HEK293 (cell line): Measurements from ENCODE around the gene RSRC1.

ENCODE experiments used
- CTCF ChIA-PET: fragments of 350-600 bp; formaldehyde crosslinking; extraction: SDS; loops from one replicate; lab custom pipeline; 2021; ENCODE audit warnings: antibody characterized with exemption; lab: Yijun Ruan, JAX
- POLR2A ChIA-PET: fragments of 300-600 bp; formaldehyde crosslinking; extraction: SDS; loops from one replicate; lab custom pipeline; 2020; ENCODE audit warnings: antibody characterized with exemption, inconsistent platforms; lab: Yijun Ruan, JAX
- H3K27ac ChIP-seq: fragments of 200-500 bp; sonication (Bioruptor generic); 2 replicates; pipeline ENCODE4 v1.5.1; 2014; ENCODE audit warnings: low read depth, low read length, control low read depth, inconsistent platforms; ENCODE audit errors: extremely low read depth
- H3K36me3 ChIP-seq, 2 experiments: fragments of 200-500 bp in 1 of 2; sonication (Bioruptor generic) in 1 of 2; 1 replicate in 1 of 2; 2 replicates in 1 of 2; pipeline ENCODE4 v1.5.1; 2014 to 2017; ENCODE audit warnings: inconsistent platforms in 2 of 2, low read length in 2 of 2; ENCODE audit not compliant: control insufficient read depth in 2 of 2, insufficient read depth in 1 of 2
- H3K4me1 ChIP-seq: fragments of 200-500 bp; sonication (Bioruptor generic); 2 replicates; pipeline ENCODE4 v1.5.1; 2014; ENCODE audit warnings: mild to moderate bottlenecking, low read length, inconsistent platforms; ENCODE audit not compliant: control insufficient read depth, insufficient read depth
- H3K4me3 ChIP-seq: 2 replicates; pipeline ENCODE4 v1.5.1; 2011; ENCODE audit warnings: low read depth, mild to moderate bottlenecking, control low read depth, low read length, moderate library complexity
- H3K9me3 ChIP-seq: fragments of 200-500 bp; sonication (Bioruptor generic); 2 replicates; pipeline ENCODE4 v1.5.1; 2014; ENCODE audit warnings: low read depth, low read length, inconsistent platforms; ENCODE audit not compliant: control insufficient read depth, insufficient read depth
- BCL6B ChIP-seq: fragments of 450-650 bp; formaldehyde crosslinking; IDR thresholded peaks from 2 replicates; pipeline ENCODE4 v1.5.1; 2017; ENCODE audit warnings: missing biosample characterization, missing genetic modification characterization
- IKZF3 ChIP-seq: fragments of 450-650 bp; IDR thresholded peaks from 2 replicates; pipeline ENCODE4 v1.5.0; 2018; ENCODE audit warnings: missing biosample characterization, mild to moderate bottlenecking, missing genetic modification characterization, moderate library complexity
- KLF16 ChIP-seq: fragments of 450-650 bp; formaldehyde crosslinking; IDR thresholded peaks from 2 replicates; pipeline ENCODE4 v1.5.1; 2017; ENCODE audit warnings: missing biosample characterization, missing genetic modification characterization
- PBX3 ChIP-seq: sonication (generic); formaldehyde crosslinking; IDR thresholded peaks from 2 replicates; pipeline ENCODE4 v1.8.1; 2022; ENCODE audit warnings: mild to moderate bottlenecking, moderate library complexity, missing genetic modification reagents
- RBAK ChIP-seq: fragments of 450-650 bp; formaldehyde crosslinking; IDR thresholded peaks from 2 replicates; pipeline ENCODE4 v1.5.1; 2016; ENCODE audit warnings: missing biosample characterization, missing genetic modification characterization
- SP7 ChIP-seq: fragments of 450-650 bp; formaldehyde crosslinking; IDR thresholded peaks from 2 replicates; pipeline ENCODE4 v1.5.1; 2016; ENCODE audit warnings: missing biosample characterization, missing genetic modification characterization
- ZBTB26 ChIP-seq: fragments of 450-650 bp; formaldehyde crosslinking; optimal IDR thresholded peaks from 2 replicates; pipeline ENCODE3; 2016; ENCODE audit warnings: missing biosample characterization, mild to moderate bottlenecking, missing genetic modification characterization
- ZBTB48 ChIP-seq: fragments of 450-650 bp; formaldehyde crosslinking; IDR thresholded peaks from 2 replicates; pipeline ENCODE4 v1.5.1; 2016; ENCODE audit warnings: missing biosample characterization, missing genetic modification characterization
- ZNF10 ChIP-seq: fragments of 450-650 bp; formaldehyde crosslinking; IDR thresholded peaks from 2 replicates; pipeline ENCODE4 v1.5.1; 2017; ENCODE audit warnings: missing biosample characterization, missing genetic modification characterization
- ZNF157 ChIP-seq: fragments of 450-650 bp; formaldehyde crosslinking; IDR thresholded peaks from 2 replicates; pipeline ENCODE4 v1.5.1; 2016; ENCODE audit warnings: missing biosample characterization, missing genetic modification characterization
- ZNF16 ChIP-seq: fragments of 450-650 bp; formaldehyde crosslinking; IDR thresholded peaks from 2 replicates; pipeline ENCODE4 v1.5.1; 2016; ENCODE audit warnings: low read depth, missing biosample characterization, missing genetic modification characterization
- ZNF2 ChIP-seq: fragments of 450-650 bp; formaldehyde crosslinking; IDR thresholded peaks from 2 replicates; pipeline ENCODE4 v1.5.1; 2016; ENCODE audit warnings: missing biosample characterization, missing genetic modification characterization
- ZNF274 ChIP-seq, 2 experiments: fragments of 200-500 bp in 1 of 2; fragments of 450-650 bp in 1 of 2; sonication (Bioruptor generic) in 1 of 2; formaldehyde crosslinking in 1 of 2; IDR thresholded peaks; 2 replicates each; pipeline versions ENCODE4 v1.5.1 to v1.6.1; 2014 to 2016; ENCODE audit warnings: borderline replicate concordance in 1 of 2, inconsistent platforms in 1 of 2, low read length in 1 of 2, missing biosample characterization in 1 of 2, missing genetic modification characterization in 1 of 2
- ZNF362 ChIP-seq: fragments of 450-650 bp; formaldehyde crosslinking; IDR thresholded peaks from 2 replicates; pipeline ENCODE4 v1.5.1; 2016; ENCODE audit warnings: missing biosample characterization, missing genetic modification characterization
- ZNF416 ChIP-seq: fragments of 450-650 bp; formaldehyde crosslinking; IDR thresholded peaks from 2 replicates; pipeline ENCODE4 v1.5.1; 2016; ENCODE audit warnings: missing biosample characterization, missing genetic modification characterization
- ZNF561 ChIP-seq: fragments of 450-650 bp; IDR thresholded peaks from 2 replicates; pipeline ENCODE4 v1.5.1; 2018; ENCODE audit warnings: missing biosample characterization, missing genetic modification characterization, borderline replicate concordance
- ZNF692 ChIP-seq: fragments of 450-650 bp; formaldehyde crosslinking; IDR thresholded peaks from 2 replicates; pipeline ENCODE4 v1.5.1; 2016; ENCODE audit warnings: missing biosample characterization, missing genetic modification characterization
- ZSCAN23 ChIP-seq: fragments of 450-650 bp; formaldehyde crosslinking; IDR thresholded peaks from 2 replicates; pipeline ENCODE4 v1.5.1; 2016; ENCODE audit warnings: missing biosample characterization, missing genetic modification characterization
- ZXDB ChIP-seq: fragments of 450-650 bp; formaldehyde crosslinking; IDR thresholded peaks from 2 replicates; pipeline ENCODE4 v1.5.1; 2016; ENCODE audit warnings: missing biosample characterization, missing genetic modification characterization
- TF ChIP-seq, protein P1 (sequence below): fragments of 450-650 bp; formaldehyde crosslinking; IDR thresholded peaks from 2 replicates; pipeline ENCODE4 v1.5.1; 2016; ENCODE audit warnings: missing biosample characterization, missing genetic modification characterization

The RSRC1 gene

GRCh38 chr3:158384019-158384418, 274.1 kb downstream of the RSRC1 start (continued):
- TF ChIP-seq ZNF274 (IDR thresholded peaks at IDR 0.05; ENCODE audit: low read length) (no peak), ZNF274 (tag by site-specific recombination; IDR thresholded peaks at IDR 0.05; ENCODE audit: borderline replicate concordance) (no peak), ZNF10 (no peak), ZNF416 (tag by site-specific recombination) (no peak), ZNF16 (tag by site-specific recombination) (no peak), ZNF362 (tag by site-specific recombination) (no peak)
- TF ChIP-seq, all 188 proteins: peak for 0

DNA sequence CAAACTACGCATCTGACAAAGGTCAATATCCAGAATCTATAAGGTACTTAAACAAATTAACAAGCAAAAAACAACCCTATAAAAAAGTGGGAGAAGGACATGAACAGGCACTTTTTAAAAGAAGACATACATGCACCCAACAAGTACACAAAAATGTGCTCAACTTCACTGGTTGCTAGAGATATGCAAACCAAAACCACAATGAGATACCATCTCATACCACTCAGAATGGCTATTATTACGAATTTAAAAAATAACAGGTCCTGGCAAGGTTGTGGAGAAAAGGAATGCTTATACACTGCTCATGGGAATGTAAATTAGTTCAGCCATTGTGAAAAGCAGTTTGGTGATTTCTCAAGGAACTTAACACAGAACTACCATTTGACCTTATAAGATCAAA, 285.5 kb downstream of the RSRC1 start:
- Histone ChIP-seq H3K4me1 (no peaks in the 10 kb centered on the region), H3K36me3 (no peaks in the 10 kb centered on the region), H3K9me3 (no peaks in the 10 kb centered on the region), H3K27ac (no peak overlapping the region), H3K4me3 (no peak overlapping the region)
- CTCF ChIA-PET, result no interaction called here
- POLR2A ChIA-PET, result no interaction called here
- TF ChIP-seq ZNF692 (tag by site-specific recombination) (no peak), ZNF561 (tag by site-specific recombination) (no peak), ZSCAN23 (tag by site-specific recombination) (no peak), ZNF2 (tag by site-specific recombination) (no peak)

GRCh38 chr3:158402590-158402989, 292.7 kb downstream of the RSRC1 start:
- Histone ChIP-seq H3K9me3 (no peaks in the 10 kb centered on the region), H3K36me3 (no peaks in the 10 kb centered on the region), H3K4me1 (0 out of 2 replicates have a peak, but pooled peaks cover 6% of the 10 kb centered on the region), H3K27ac (no peak overlapping the region), H3K4me3 (no peak overlapping the region)
- ChIA-PET CTCF (interaction anchor here (0.7 kb wide), 1 partner anchor 728 kb away, joined by 3 read pairs; no protein-coding TSS in a partner anchor), POLR2A (no interaction called here)
- TF ChIP-seq, protein P1, sequence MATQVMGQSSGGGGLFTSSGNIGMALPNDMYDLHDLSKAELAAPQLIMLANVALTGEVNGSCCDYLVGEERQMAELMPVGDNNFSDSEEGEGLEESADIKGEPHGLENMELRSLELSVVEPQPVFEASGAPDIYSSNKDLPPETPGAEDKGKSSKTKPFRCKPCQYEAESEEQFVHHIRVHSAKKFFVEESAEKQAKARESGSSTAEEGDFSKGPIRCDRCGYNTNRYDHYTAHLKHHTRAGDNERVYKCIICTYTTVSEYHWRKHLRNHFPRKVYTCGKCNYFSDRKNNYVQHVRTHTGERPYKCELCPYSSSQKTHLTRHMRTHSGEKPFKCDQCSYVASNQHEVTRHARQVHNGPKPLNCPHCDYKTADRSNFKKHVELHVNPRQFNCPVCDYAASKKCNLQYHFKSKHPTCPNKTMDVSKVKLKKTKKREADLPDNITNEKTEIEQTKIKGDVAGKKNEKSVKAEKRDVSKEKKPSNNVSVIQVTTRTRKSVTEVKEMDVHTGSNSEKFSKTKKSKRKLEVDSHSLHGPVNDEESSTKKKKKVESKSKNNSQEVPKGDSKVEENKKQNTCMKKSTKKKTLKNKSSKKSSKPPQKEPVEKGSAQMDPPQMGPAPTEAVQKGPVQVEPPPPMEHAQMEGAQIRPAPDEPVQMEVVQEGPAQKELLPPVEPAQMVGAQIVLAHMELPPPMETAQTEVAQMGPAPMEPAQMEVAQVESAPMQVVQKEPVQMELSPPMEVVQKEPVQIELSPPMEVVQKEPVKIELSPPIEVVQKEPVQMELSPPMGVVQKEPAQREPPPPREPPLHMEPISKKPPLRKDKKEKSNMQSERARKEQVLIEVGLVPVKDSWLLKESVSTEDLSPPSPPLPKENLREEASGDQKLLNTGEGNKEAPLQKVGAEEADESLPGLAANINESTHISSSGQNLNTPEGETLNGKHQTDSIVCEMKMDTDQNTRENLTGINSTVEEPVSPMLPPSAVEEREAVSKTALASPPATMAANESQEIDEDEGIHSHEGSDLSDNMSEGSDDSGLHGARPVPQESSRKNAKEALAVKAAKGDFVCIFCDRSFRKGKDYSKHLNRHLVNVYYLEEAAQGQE (tag by site-specific recombination), result peak; percentile 57
- no peak for TF ChIP-seq ZXDB (tag by site-specific recombination)
- TF ChIP-seq ZNF157 (tag by site-specific recombination), result no peak

DNA sequence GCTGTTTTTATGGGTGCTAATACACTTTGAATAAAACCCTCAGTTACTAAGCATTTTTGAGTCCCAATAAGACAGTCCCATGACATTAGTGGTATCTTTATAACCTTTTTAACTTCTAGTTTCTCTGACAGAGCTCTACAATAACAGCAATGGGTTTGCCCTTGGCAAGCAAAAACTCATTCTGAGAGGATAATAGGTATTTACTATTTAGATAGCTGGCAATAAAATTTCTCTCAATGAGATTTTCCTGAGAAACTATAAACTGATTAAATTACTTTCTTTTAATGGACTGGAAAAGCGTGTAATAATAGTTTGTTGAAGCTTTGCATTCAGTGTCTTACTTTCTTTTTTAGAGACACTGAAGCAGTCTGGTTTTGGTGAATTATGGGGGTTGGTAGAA, 293.1 kb downstream of the RSRC1 start:
- CTCF ChIA-PET, result interaction anchor here (0.5 kb wide), 1 partner anchor 14 kb away, joined by 3 read pairs; no protein-coding TSS in a partner anchor
- Histone ChIP-seq H3K27ac (no peak overlapping the region), H3K9me3 (no peaks in the 10 kb centered on the region), H3K36me3 (no peaks in the 10 kb centered on the region), H3K4me1 (0 out of 2 replicates have a peak, but pooled peaks cover 6% of the 10 kb centered on the region), H3K4me3 (no peak overlapping the region)
- POLR2A ChIA-PET, result no interaction called here
- TF ChIP-seq ZSCAN23 (tag by site-specific recombination), result no peak
- TF ChIP-seq RBAK, result no peak
- TF ChIP-seq ZBTB48 (tag by site-specific recombination), result no peak
- TF ChIP-seq SP7 (tag by site-specific recombination), result peak; percentile 46; the same call in 1 of the 2 replicates
- no peak for TF ChIP-seq BCL6B (tag by site-specific recombination)
- TF ChIP-seq ZBTB26 (tag by site-specific recombination), result no peak
- TF ChIP-seq KLF16, result no peak
- TF ChIP-seq IKZF3, result peak; percentile 76
- no peak for TF ChIP-seq PBX3 (CRISPR knock-in tag)
